ENCODE data around the gene CBX7. TPM values are rescaled to one million over a fixed set of nuclear protein-coding genes. Genes with fewer than 3 reads are reported as not detected.
A peak's percentile ranks its signal among the peaks of the same experiment; 100 is the strongest.

CBX7 gene
- polyA plus RNA-seq, 3 donors = 3.1 to 18.0 (median 4.0) TPM

- intact Hi-C loops (cut with micrococcal nuclease) = loop anchor here in 1 of 2 donors (10.0 kb wide), 1 partner anchor 96 kb away; the partner anchor contains the start of gene APOBEC3C
- Histone ChIP-seq H3K9me3 (replicated peaks in 1 of 2; ENCODE audit: control insufficient read depth in 1 of 2, insufficient read depth in 1 of 2, low read length in 2 of 2) (no peaks in the 10 kb centered on the region), H3K4me2 (replicated peaks; ENCODE audit: extremely low read depth, low read length, poor library complexity, severe bottlenecking) (no peak overlapping the region), H3K4me3 (replicated peaks in 1 of 3; ENCODE audit: low read depth in 2 of 3, low read length in 3 of 3) (no peak overlapping the region), H4K20me1 (ENCODE audit: insufficient read depth, low read length) (no peaks in the 10 kb centered on the region), H3K27ac (ENCODE audit: low read depth in 1 of 2, low read length in 2 of 2) (no peak overlapping the region), H3K36me3 (replicated peaks in 1 of 2; ENCODE audit: control insufficient read depth in 1 of 2, insufficient read depth in 2 of 2, low read length in 2 of 2) (no peaks in the 10 kb centered on the region), H3K79me2 (ENCODE audit: insufficient read depth, low read length) (no peaks in the 10 kb centered on the region), H3K27me3 (ENCODE audit: control insufficient read depth in 2 of 2, insufficient read depth in 2 of 2, low read length in 2 of 2) (peaks cover 0 to 3% of the 10 kb centered on the region in 2 donors), H3K9ac (ENCODE audit: insufficient read depth, low read length, poor library complexity, severe bottlenecking) (no peak overlapping the region), H2AFZ (ENCODE audit: insufficient read depth, low read depth, low read length, poor library complexity, severe bottlenecking) (no peak overlapping the region), H3K4me1 (ENCODE audit: control insufficient read depth in 1 of 2, insufficient read depth in 2 of 2, low read length in 2 of 2) (peaks cover 6 to 8% of the 10 kb centered on the region in 2 donors)
- peaks cover 11 to 22% (median 13%) of the 10 kb centered on the region in 3 donors for H3K27me3 Mint-ChIP-seq (ENCODE audit: low read depth in 3 of 3)
- H3K27ac Mint-ChIP-seq = no peak overlapping the region
- 63% methylated on average over 15 of the region's 15 CpGs for WGBS (ENCODE audit: insufficient coverage)
- no peak for TF ChIP-seq CTCF (IDR thresholded peaks at IDR 0.05)
- no peaks in the 10 kb centered on the region for H3K36me3 Mint-ChIP-seq
- peaks cover 0 to 2% (median 0%) of the 10 kb centered on the region in 7 donors for H3K9me3 Mint-ChIP-seq
- no peak overlapping the region for H3K4me3 Mint-ChIP-seq
- DNase-seq = peak in 2 of 3 donors; percentile 28 to 46
- peaks cover 11% of the 10 kb centered on the region for H3K4me1 Mint-ChIP-seq
These were observed 41.6 kb downstream of the CBX7 start for GRCh38 chr22:39110631-39111561.

GRCh38 chr22:39109361-39109760, 43.1 kb downstream of the CBX7 start:
- Histone ChIP-seq H3K79me2 (ENCODE audit: insufficient read depth, low read length) (no peaks in the 10 kb centered on the region), H4K20me1 (ENCODE audit: insufficient read depth, low read length) (no peaks in the 10 kb centered on the region), H3K4me1 (ENCODE audit: control insufficient read depth in 1 of 2, insufficient read depth in 2 of 2, low read length in 2 of 2) (no peaks in the 10 kb centered on the region), H3K27me3 (ENCODE audit: control insufficient read depth in 2 of 2, insufficient read depth in 2 of 2, low read length in 2 of 2) (peaks cover 0 to 3% of the 10 kb centered on the region in 2 donors), H3K4me3 (replicated peaks in 1 of 3; ENCODE audit: low read depth in 2 of 3, low read length in 3 of 3) (no peak overlapping the region), H3K9ac (ENCODE audit: insufficient read depth, low read length, poor library complexity, severe bottlenecking) (no peak overlapping the region), H2AFZ (ENCODE audit: insufficient read depth, low read depth, low read length, poor library complexity, severe bottlenecking) (no peak overlapping the region), H3K36me3 (replicated peaks in 1 of 2; ENCODE audit: control insufficient read depth in 1 of 2, insufficient read depth in 2 of 2, low read length in 2 of 2) (no peaks in the 10 kb centered on the region), H3K27ac (ENCODE audit: low read depth in 1 of 2, low read length in 2 of 2) (no peak overlapping the region), H3K4me2 (replicated peaks; ENCODE audit: extremely low read depth, low read length, poor library complexity, severe bottlenecking) (no peak overlapping the region), H3K9me3 (replicated peaks in 1 of 2; ENCODE audit: control insufficient read depth in 1 of 2, insufficient read depth in 1 of 2, low read length in 2 of 2) (no peaks in the 10 kb centered on the region)
- Mint-ChIP-seq H3K4me1 (peaks cover 3% of the 10 kb centered on the region), H3K27ac (no peak overlapping the region), H3K36me3 (no peaks in the 10 kb centered on the region), H3K4me3 (no peak overlapping the region), H3K9me3 (peaks cover 0 to 2% (median 0%) of the 10 kb centered on the region in 7 donors), H3K27me3 (ENCODE audit: low read depth in 3 of 3) (peaks cover 11 to 20% (median 11%) of the 10 kb centered on the region in 3 donors)
- no peak for DNase-seq
- WGBS (ENCODE audit: insufficient coverage) = 7% methylated on average over 7 of the region's 9 CpGs
- TF ChIP-seq CTCF (IDR thresholded peaks at IDR 0.05) = no peak
- intact Hi-C loops (cut with micrococcal nuclease) = no loop called here

Data from CD14-positive monocyte (primary cell).